IPS DF 4.7 (cell line): ENCODE measurements around the gene PFN4.

ENCODE experiments used
- DNase-seq: peaks from one replicate; pipeline ENCODE4 v3.0.0-alpha.2; 2013; ENCODE audit warnings: low spot score; ENCODE audit errors: extremely low read depth

Gene PFN4

DNA sequence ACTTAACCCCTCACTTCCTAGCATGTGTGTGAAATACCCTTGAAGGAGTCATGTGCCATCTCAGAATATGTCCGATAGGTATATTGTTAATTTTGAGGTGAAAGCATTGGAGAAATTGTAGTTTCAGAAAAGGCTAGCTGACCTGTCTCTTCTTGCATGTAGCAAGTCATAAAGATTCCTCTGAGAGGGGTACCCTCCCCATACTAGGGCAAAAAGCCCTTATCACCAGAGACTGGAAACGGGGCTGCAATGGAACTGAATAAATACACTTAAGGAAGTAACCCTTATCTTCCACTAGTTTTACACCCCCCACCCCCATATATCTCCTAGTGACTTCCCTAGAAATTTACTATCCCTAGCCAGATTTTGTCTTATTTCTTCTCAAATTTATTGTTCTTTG, 45.3 kb downstream of the PFN4 start:
- DNase-seq, result no peak

GRCh38 chr2:24077535-24077877, 45.6 kb downstream of the PFN4 start:
- no peak for DNase-seq

DNA sequence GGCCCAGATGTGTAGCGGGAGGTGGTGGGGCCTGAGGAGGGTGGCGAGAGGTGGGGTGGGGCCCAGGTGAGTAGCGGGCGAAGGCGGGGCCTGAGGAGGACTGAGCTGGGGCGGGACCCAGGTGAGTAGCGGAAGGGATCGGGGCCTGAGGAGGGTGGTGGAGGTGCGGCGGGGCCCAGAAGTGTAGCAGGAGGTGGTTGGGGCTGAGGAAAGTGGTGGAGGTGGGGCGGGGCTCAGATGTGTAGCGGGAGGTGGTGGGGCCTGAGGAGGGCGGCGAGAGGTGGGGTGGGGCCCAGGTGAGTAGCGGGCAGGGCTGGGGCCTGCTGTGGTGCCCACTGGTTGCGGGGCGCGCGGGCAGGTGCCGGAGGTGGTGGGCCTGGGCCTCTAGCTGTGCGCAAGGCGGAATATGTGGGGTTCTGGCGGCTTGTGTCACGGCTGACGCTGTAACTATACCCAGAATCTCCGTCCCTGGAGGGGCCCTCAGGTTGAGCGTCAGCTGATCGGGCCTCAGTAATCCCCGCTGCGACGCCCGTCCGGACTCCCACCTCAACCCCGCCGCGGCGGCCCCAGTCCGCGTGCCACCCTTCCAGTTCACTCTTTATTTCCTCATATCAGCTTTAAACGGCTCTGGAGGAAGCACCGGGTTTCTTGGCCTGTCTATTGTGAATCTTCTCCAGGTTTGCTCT, 46.1 kb downstream of the PFN4 start:
- no peak for DNase-seq

GRCh38 chr2:24075915-24076848, 47.0 kb downstream of the PFN4 start, which contains the start of gene SF3B6:
Gene SF3B6 (minus strand): TSS chr2:24076326. CDS start chr2:24076229, 97 bp downstream.
- DNase-seq, result peak; percentile 98

- no peak for DNase-seq
These were observed 47.9 kb downstream of the PFN4 start for GRCh38 chr2:24075259-24075658.

DNA sequence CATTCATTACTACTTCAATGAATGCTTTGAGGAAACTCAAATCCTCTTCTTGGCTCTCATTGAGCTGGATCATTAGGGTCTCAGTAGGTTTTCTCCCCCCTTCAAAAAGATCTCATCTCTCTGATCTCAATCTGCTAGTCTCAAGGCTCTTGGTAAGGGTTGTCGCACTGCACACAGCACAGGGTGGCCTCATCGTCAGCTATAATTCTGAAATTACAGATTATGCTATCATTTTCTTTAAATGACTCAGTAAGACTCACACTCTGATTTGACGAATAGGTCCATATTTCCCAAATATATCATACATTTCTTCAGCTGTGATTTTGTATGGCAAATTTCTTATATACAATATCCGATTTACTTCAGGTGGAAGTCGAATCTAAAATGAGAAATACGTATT, 49.3 kb downstream of the PFN4 start:
- DNase-seq, result no peak

DNA sequence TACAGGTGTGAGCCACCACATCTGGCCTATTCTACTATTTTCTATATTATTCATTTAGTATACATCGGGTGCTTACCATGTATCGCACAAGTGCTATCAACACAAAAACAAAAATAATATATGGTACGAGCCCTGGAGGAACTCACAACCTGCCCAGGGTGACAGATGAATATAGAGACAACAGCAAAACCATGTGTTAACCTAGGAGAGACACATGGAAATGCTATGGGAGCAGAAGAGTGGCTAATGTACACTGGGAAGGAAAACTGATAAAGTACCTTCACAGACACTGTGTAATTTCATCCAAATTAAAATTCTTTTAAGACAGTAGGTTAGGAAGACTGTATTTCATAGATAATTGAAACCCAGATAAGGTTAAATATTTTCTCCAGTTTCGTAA, 50.9 kb downstream of the PFN4 start:
- DNase-seq, result no peak

- DNase-seq, result no peak
These were observed 57.8 kb downstream of the PFN4 start for GRCh38 chr2:24065341-24065740.
